Measurements from ENCODE around the gene MARCHF10. TPM values are rescaled to one million over a fixed set of nuclear protein-coding genes. Genes with fewer than 3 reads are reported as not detected.

The MARCHF10 gene
- polyA plus RNA-seq, 1 donor from 2014 or later, result 0.27 TPM

DNA sequence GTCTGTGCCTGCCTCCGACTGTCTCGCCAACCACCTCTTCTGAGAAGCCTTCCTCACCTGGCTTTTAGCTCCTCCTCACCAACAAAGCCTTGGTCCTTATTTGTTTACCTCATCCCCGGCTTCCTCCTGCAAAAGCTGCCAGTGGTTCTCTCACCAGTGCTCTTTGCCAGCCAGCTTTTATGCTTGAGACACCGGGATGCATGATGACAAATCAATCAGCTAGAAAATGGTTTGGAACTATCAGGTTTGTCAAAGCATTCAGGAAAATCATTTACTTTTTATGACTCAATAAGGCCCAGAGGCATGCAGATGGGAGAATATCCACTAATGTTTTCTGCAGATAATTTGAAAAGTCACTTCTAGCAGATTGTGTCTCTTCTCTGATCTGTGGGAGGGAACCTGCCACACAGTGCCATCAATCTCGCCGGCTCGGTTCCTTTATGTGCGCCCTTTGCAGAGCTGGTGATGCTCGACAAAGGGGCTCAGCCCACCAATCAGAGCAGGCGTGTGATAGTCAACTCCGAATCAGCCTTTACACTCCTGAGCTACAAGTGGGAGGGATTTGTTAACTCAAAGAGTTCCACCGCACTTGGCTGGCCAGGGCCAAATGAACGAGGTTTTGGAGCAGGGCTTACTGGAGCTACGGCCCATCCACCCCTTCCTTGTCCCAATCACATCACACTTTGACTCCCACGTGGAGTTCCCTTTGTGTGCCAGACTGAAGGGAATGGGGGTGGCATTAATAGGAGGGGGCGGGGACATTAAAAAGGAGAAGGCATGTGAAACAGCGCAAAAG, 94.8 kb downstream of the MARCHF10 start:
- H2AFZ ChIP-seq (ENCODE audit: low read depth, low read length), result no peak overlapping the region
- H3K9me2 ChIP-seq (ENCODE audit: insufficient read depth, low read length), result no peaks in the 10 kb centered on the region
- H3K9me3 ChIP-seq (ENCODE audit: low read length), result no peaks in the 10 kb centered on the region
- no peak overlapping the region for H3K27ac ChIP-seq (ENCODE audit: low read length)
- no peak overlapping the region for H3K4me2 ChIP-seq (ENCODE audit: low read length)
- H3K4me3 ChIP-seq (ENCODE audit: low read length), result no peak overlapping the region
- H3F3A ChIP-seq (ENCODE audit: insufficient read depth, low read length, poor library complexity, severe bottlenecking), result no peaks in the 10 kb centered on the region
- no peaks in the 10 kb centered on the region for H3K27me3 ChIP-seq (ENCODE audit: insufficient read depth, low read depth, low read length)
- no peaks in the 10 kb centered on the region for H3K79me2 ChIP-seq (replicated peaks; ENCODE audit: insufficient read depth, low read length)
- H4K20me1 ChIP-seq (ENCODE audit: insufficient read depth), result no peaks in the 10 kb centered on the region
- H3K9ac ChIP-seq (ENCODE audit: low read length), result no peak overlapping the region
- TF ChIP-seq EP300 (conservative IDR thresholded peaks at IDR 0.05; ENCODE audit: poor library complexity, severe bottlenecking) (peak; percentile 41), TAF1 (IDR thresholded peaks at IDR 0.05; ENCODE audit: low read depth) (no peak), POLR2AphosphoS5 (IDR thresholded peaks at IDR 0.05) (peak; percentile 35), SMC3 (conservative IDR thresholded peaks at IDR 0.05; ENCODE audit: poor library complexity) (no peak), RAD21 (conservative IDR thresholded peaks at IDR 0.05) (no peak), EZH2 (IDR thresholded peaks at IDR 0.05; ENCODE audit: borderline replicate concordance, insufficient read depth, low read length, poor library complexity, severe bottlenecking) (no peak), MXI1 (conservative IDR thresholded peaks at IDR 0.05; ENCODE audit: poor library complexity, severe bottlenecking) (no peak)
- H3K36me3 ChIP-seq (ENCODE audit: insufficient read depth, low read length), result no peaks in the 10 kb centered on the region

DNA sequence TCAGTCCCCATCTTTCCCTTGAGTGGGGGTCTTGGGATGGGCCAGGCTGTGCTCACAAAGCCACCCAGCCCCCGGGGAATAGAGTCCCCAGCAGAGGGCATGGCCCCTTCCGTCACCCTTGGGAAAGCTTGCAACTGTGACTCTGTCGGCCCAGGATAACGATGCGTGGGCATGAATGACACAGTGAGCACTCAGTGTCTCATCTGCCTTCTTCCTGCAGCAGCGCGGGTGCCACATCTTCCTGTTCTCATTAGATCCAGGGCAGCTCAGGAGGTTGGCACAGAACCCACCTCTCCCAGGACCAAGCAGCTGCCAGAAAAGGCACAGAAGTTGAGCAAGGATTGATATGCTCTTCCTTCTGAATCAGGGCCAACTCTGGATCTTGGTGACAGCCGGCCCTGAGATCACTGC, 95.9 kb downstream of the MARCHF10 start:
- H3K27me3 ChIP-seq (ENCODE audit: insufficient read depth, low read depth, low read length), result no peaks in the 10 kb centered on the region
- H3K9me3 ChIP-seq (ENCODE audit: low read length), result no peaks in the 10 kb centered on the region
- no peak overlapping the region for H3K27ac ChIP-seq (ENCODE audit: low read length)
- H3K79me2 ChIP-seq (replicated peaks; ENCODE audit: insufficient read depth, low read length), result no peaks in the 10 kb centered on the region
- no peak overlapping the region for H2AFZ ChIP-seq (ENCODE audit: low read depth, low read length)
- H3K9ac ChIP-seq (ENCODE audit: low read length), result no peak overlapping the region
- no peak overlapping the region for H3K4me3 ChIP-seq (ENCODE audit: low read length)
- TF ChIP-seq POLR2AphosphoS5 (IDR thresholded peaks at IDR 0.05), result no peak
- TF ChIP-seq TAF1 (IDR thresholded peaks at IDR 0.05; ENCODE audit: low read depth), result no peak
- no peak for TF ChIP-seq EZH2 (IDR thresholded peaks at IDR 0.05; ENCODE audit: borderline replicate concordance, insufficient read depth, low read length, poor library complexity, severe bottlenecking)
- TF ChIP-seq EP300 (conservative IDR thresholded peaks at IDR 0.05; ENCODE audit: poor library complexity, severe bottlenecking), result no peak
- TF ChIP-seq, protein P1, sequence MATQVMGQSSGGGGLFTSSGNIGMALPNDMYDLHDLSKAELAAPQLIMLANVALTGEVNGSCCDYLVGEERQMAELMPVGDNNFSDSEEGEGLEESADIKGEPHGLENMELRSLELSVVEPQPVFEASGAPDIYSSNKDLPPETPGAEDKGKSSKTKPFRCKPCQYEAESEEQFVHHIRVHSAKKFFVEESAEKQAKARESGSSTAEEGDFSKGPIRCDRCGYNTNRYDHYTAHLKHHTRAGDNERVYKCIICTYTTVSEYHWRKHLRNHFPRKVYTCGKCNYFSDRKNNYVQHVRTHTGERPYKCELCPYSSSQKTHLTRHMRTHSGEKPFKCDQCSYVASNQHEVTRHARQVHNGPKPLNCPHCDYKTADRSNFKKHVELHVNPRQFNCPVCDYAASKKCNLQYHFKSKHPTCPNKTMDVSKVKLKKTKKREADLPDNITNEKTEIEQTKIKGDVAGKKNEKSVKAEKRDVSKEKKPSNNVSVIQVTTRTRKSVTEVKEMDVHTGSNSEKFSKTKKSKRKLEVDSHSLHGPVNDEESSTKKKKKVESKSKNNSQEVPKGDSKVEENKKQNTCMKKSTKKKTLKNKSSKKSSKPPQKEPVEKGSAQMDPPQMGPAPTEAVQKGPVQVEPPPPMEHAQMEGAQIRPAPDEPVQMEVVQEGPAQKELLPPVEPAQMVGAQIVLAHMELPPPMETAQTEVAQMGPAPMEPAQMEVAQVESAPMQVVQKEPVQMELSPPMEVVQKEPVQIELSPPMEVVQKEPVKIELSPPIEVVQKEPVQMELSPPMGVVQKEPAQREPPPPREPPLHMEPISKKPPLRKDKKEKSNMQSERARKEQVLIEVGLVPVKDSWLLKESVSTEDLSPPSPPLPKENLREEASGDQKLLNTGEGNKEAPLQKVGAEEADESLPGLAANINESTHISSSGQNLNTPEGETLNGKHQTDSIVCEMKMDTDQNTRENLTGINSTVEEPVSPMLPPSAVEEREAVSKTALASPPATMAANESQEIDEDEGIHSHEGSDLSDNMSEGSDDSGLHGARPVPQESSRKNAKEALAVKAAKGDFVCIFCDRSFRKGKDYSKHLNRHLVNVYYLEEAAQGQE (IDR thresholded peaks at IDR 0.05; ENCODE audit: borderline replicate concordance), result no peak
- TF ChIP-seq SMC3 (conservative IDR thresholded peaks at IDR 0.05; ENCODE audit: poor library complexity), result no peak
- no peak for TF ChIP-seq MXI1 (conservative IDR thresholded peaks at IDR 0.05; ENCODE audit: poor library complexity, severe bottlenecking)
- TF ChIP-seq RAD21 (conservative IDR thresholded peaks at IDR 0.05), result no peak
- TF ChIP-seq, protein P2, sequence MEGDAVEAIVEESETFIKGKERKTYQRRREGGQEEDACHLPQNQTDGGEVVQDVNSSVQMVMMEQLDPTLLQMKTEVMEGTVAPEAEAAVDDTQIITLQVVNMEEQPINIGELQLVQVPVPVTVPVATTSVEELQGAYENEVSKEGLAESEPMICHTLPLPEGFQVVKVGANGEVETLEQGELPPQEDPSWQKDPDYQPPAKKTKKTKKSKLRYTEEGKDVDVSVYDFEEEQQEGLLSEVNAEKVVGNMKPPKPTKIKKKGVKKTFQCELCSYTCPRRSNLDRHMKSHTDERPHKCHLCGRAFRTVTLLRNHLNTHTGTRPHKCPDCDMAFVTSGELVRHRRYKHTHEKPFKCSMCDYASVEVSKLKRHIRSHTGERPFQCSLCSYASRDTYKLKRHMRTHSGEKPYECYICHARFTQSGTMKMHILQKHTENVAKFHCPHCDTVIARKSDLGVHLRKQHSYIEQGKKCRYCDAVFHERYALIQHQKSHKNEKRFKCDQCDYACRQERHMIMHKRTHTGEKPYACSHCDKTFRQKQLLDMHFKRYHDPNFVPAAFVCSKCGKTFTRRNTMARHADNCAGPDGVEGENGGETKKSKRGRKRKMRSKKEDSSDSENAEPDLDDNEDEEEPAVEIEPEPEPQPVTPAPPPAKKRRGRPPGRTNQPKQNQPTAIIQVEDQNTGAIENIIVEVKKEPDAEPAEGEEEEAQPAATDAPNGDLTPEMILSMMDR (IDR thresholded peaks at IDR 0.05; ENCODE audit: poor library complexity, severe bottlenecking), result no peak
- no peak overlapping the region for H3K4me2 ChIP-seq (ENCODE audit: low read length)
- no peaks in the 10 kb centered on the region for H3K36me3 ChIP-seq (ENCODE audit: insufficient read depth, low read length)
- H3F3A ChIP-seq (ENCODE audit: insufficient read depth, low read length, poor library complexity, severe bottlenecking), result no peaks in the 10 kb centered on the region
- no peaks in the 10 kb centered on the region for H3K9me2 ChIP-seq (ENCODE audit: insufficient read depth, low read length)
- no peaks in the 10 kb centered on the region for H4K20me1 ChIP-seq (ENCODE audit: insufficient read depth)

Measured in neural cell (in vitro differentiated cells).